Activated CD8-positive, alpha-beta memory T cell treated with anti-CD3 and anti-CD28 coated beads for 48 hours (primary cell): ENCODE results near the gene CEP19.
"Not testable (repeated sequence)": the region's sequence is repeated elsewhere in the genome, so short reads cannot be mapped to it uniquely, and the experiment has no call there.

ENCODE experiments used
- DNase-seq, 3 experiments: peaks; one replicate each; pipeline ENCODE4 v3.0.0-alpha.2; 2020; ENCODE audit warnings: low read depth in 2 of 3, low spot score in 2 of 3

CEP19 gene

GRCh38 chr3:196711838-196712513 lies at the start of gene CEP19, which contains the start of gene PIGX:
CEP19 (minus strand) TSS chr3:196712250; CDS start chr3:196708657, 3,593 bp downstream.
PIGX (plus strand) TSS chr3:196712377.
- DNase-seq: peak; percentile 74 to 89 (median 87)

- no peak for DNase-seq
Observed at GRCh38 chr3:196757876-196758739, 46.1 kb upstream of the CEP19 start.

- DNase-seq: no peak
Observed at GRCh38 chr3:196756732-196757131, 44.7 kb upstream of the CEP19 start.

GRCh38 chr3:196754091-196754981 lies 42.3 kb upstream of the CEP19 start:
- no peak for DNase-seq

- no peak for DNase-seq
Observed at GRCh38 chr3:196753201-196753600, 41.2 kb upstream of the CEP19 start.

- DNase-seq: no peak
Observed at GRCh38 chr3:196749125-196749524, 37.1 kb upstream of the CEP19 start.

GRCh38 chr3:196743569-196743968 lies 31.5 kb upstream of the CEP19 start:
- DNase-seq: not testable (repeated sequence)

GRCh38 chr3:196741249-196741889 lies 29.3 kb upstream of the CEP19 start:
- DNase-seq: no peak

- DNase-seq: no peak
Observed at GRCh38 chr3:196740481-196741248, 28.6 kb upstream of the CEP19 start.

GRCh38 chr3:196739671-196740480 lies 27.8 kb upstream of the CEP19 start, which contains the start of gene PAK2:
PAK2 (plus strand) TSS chr3:196739857; CDS start chr3:196782647, 42,790 bp downstream.
- DNase-seq: peak; percentile 74 to 86 (median 77)

- DNase-seq: no peak
Observed at GRCh38 chr3:196737655-196738054, 25.6 kb upstream of the CEP19 start.

- no peak for DNase-seq
Observed at GRCh38 chr3:196736670-196737374, 24.8 kb upstream of the CEP19 start.

- DNase-seq: no peak
Observed at GRCh38 chr3:196735751-196736150, 23.7 kb upstream of the CEP19 start.

- DNase-seq: no peak
Observed at GRCh38 chr3:196726788-196727675, 15.0 kb upstream of the CEP19 start.

GRCh38 chr3:196721097-196721496 lies 9.0 kb upstream of the CEP19 start:
- DNase-seq: no peak

GRCh38 chr3:196717162-196717561 lies 5.1 kb upstream of the CEP19 start:
- not testable (repeated sequence) for DNase-seq
